GM18868 (cell line): ENCODE measurements around the gene RNFT2.

Experiments
- ATAC-seq: cut with Tn5 transposase; IDR thresholded peaks from one replicate; pipeline ENCODE4 v1.9.1; 2021; ENCODE audit warnings: mild to moderate bottlenecking, moderate library complexity; ENCODE audit not compliant: unreplicated experiment

RNFT2 gene

DNA sequence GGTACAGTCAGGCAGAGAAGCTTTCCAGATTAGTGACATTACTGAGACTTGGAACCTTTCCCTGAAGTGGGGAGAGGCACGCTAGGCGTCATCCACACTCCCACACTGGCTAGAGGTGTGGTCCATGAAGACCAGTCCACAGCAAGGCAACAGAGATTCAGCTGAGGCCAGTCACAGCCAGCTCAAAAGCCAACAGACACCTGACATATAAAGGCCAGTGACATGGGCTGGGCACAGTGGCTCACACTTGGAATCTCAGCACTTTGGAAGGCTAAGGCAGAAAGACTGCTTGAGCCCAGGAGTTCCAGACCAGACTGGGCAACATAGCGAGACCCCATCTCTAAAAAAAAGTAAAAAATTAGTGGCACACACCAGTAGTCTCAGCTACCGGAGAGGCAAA is 132.2 kb downstream of the RNFT2 start:
- no peak for ATAC-seq

- ATAC-seq: no peak
Measured at GRCh38 chr12:116874324-116874995, 136.3 kb downstream of the RNFT2 start.

GRCh38 chr12:116876151-116876869 is 138.2 kb downstream of the RNFT2 start:
- no peak for ATAC-seq

- no peak for ATAC-seq
Measured at GRCh38 chr12:116878567-116879508, 140.7 kb downstream of the RNFT2 start.

DNA sequence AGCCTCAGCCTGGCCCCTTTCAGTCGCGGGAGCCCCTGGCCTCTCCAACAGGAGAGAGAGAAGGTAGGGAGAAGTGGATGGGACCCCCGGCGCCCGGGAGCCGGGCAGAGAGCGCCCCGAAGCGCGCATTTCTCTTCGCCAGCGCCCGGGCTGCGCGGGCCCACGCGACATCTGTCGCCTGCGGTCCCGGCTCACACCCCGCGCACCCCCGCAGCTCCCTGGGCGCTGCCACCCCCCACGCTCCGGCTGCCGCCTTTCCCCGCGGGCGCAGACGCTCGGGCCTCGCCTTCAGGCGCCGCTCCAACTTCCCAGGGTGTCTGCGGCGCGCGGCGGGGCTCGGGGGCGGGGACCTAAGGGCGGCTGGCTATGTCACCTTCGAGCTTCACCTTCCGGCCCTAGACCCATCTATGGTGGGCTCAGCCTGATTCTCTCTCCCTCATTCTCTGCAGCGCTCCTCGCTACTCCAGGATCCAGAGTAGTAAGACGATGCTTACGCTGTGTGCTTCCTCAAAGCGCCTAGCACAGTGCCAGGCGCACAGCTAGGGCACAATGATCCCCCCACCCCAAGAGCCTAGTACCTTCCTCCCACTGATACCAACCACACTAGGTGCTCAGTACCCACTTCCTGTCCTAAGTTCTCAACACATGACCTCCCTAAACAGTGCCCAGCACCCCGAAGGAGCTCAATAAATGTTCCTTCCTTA is 141.5 kb downstream of the RNFT2 start:
- no peak for ATAC-seq

DNA sequence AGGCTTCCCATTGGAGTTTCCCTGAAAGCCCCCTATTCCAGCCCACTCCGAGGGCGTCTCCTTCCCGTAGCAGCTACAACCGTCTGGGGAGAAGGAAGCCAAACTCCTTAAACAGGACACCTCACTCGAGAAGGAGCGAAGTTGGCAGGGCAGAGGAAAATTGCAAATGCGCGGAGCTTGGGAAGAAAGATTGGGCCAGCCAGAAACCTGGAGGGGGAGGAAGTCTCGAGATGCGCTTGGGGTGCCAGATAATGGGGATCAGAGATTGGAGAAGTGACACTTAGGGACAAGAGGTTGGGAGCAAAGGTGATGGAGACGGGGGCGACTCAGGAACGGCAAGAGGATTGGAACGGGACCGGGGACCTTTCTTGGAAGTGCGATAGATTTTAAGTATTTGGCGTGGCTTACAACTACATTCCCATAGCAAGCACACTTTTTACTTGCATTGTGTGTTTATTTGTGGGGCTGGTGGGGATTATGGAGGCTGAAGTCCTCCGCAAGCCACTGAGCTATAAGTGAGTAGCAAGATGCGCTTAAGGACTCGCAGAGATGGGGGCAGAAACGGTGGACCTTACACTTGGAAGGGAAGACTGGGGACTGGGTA is 142.2 kb downstream of the RNFT2 start:
- no peak for ATAC-seq

- peak; percentile 60 for ATAC-seq
Measured at GRCh38 chr12:116880817-116881324, 142.8 kb downstream of the RNFT2 start.

DNA sequence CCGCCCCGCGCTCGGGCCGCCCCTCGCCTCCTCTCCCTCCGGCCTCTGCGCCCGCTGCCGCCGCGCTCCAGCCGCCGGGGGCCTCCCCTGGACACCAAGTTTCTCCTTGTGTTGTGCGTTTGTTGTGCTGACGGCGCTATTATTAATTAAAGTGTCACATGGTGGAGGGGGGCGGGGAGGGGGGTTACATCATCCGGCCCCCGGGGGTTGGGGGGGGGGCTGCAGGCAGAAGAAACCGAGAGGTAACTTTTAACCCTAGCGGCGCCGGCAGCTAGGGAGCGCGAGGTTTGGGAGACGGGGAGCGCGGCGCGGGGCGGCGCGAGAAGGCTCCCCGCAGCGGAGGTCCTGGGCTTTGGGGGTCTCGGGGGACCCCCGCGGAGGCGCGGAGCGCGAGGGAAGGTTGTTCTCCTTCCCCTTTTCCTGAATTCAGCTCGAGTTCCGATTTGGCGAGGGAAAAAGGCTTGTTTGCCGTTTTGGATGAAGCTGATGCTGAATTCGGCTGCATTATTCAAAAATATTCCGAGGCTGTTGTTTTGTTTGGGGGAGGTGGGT is 143.3 kb downstream of the RNFT2 start, which contains the start of gene HRK:
HRK (minus strand) TSS at position 117 of the 552 bp plus-strand sequence. CDS start 134 bp downstream, outside the sequence.
- ATAC-seq: no peak

DNA sequence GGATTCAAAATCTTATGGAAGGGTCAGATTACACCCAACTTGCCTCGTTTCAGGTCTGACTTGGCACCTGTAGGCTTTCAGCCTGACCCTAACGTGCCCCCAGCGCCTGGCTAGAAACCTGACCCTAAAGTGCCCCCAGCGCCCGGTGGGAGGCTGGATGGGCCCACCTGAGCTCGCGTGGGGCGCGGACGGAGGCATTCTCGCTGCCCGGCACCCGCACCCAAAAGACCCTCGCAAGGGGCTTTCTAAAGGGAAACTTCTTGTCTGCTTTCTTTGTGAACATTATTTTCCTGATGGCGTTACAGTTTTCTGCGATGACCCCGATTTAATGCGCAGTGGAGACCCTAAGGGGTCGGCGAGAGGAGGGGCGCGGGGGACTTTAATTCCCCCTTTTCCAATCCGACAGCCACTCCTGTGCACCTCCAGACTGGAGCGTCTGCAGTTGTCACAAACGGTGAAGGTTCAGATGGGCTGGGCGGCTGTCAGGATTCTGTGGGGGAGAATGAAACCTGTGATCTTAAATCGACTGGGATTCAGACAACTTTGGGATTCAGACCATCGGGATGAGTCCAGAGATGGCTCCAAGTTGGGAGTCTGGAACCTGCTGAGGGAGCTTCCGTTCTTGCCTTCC is 143.9 kb downstream of the RNFT2 start:
- no peak for ATAC-seq

- ATAC-seq: no peak
Measured at GRCh38 chr12:116882742-116883141, 144.6 kb downstream of the RNFT2 start.

DNA sequence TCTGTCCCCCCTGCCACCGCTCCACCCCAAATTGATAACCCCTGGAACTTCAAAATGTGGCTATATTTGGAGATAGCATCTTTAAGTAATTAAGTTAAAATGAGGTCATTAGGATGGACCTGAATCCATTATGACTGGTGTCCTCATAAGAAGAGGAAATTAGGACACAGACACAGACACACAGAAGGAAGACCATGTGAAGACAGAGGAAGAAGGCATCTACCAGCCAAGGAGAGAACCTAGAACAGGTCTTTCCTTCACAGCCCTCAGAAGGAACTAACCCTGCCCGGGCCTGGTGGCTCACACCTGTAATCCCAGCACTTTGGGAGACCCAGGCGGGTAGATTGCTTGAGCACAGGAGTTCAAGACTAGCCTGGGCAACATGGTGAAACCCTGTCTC is 146.8 kb downstream of the RNFT2 start:
- ATAC-seq: no peak

- no peak for ATAC-seq
Measured at GRCh38 chr12:116885491-116885890, 147.4 kb downstream of the RNFT2 start.

- ATAC-seq: no peak
Measured at GRCh38 chr12:116887244-116887643, 149.1 kb downstream of the RNFT2 start.

DNA sequence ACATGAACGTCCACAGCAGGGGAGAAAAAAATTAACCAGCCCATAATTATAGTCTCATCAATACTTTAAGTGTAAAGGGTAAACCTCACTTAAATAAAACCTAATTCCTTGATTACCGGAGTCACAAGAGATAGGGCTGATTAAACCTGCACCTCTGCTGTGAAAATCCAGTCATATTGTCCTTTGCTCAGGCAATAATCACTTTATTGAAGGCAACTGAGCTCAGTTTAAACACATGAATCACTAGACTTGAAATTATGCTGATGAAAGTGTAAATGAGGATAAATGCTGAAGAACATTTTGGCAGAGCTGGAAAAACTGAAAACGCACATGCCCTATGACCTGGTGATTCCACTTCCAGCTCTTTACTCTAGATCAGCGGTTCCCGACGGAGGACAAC is 149.8 kb downstream of the RNFT2 start:
- no peak for ATAC-seq

DNA sequence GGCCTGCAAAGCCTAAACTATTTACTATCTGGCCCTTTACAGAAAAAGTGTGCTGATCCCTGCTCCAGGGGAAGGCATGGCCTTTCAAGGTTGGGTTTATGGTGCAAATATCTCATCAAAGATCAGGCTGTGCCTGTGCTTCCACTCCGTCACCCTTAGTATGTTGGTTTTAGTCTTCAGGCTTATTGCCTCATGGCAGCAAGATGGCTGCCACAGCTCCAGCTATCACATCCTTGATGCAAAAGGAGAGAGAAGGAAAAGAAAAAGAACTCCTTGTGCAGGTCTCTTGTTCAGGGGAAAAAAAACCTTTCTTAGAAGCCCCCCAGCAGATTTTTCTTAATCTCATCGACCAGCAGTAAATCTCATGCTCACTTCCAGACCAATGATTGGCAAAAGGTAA is 152.2 kb downstream of the RNFT2 start:
- no peak for ATAC-seq

DNA sequence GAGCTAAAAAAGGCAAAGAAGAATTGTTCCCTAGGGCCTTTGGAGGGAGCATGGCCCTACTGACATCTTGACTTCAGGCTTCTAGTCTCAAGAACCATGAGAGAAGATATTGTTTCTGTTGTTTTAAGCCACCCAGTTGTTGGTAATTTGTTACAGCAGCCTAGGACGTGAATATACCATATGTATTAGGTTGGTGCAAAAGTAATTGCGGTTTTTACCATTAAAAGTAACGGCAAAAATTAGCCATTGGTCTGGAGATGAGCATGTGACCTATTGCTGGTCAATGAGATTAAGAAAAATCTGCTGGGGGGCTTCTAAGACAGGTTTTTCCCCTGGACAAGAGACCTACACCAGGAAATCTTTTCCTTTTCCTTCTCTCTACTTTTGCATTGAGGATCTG is 152.9 kb downstream of the RNFT2 start:
- no peak for ATAC-seq

GRCh38 chr12:116892349-116893140 is 154.4 kb downstream of the RNFT2 start:
- no peak for ATAC-seq

DNA sequence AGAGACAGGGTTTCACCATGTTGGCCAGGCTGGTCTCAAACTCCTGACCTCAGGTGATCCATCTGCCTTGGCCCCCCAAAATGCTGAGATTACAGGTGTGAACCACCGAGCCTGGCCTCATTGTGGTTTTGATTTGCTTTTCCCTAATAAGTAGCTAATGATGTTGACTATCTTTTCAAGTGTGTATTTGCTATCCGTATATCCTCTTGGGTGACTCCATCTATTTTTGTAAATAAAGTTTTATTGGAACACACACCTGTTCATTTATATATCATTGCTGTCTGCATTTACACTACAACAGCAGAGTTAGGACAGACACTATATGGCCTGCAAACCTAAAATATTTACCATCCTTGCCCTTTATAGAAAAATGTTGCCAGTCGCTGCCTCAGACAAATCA is 156.8 kb downstream of the RNFT2 start:
- no peak for ATAC-seq
